Body of pancreas (tissue), 4 donors: ENCODE results near the gene PMCH.

ENCODE experiments used
- CTCF ChIP-seq, 7 experiments: fragments of 450-650 bp in 4 of 7; fragments of 200-600 bp in 3 of 7; sonication (generic) in 3 of 7; IDR thresholded peaks; one replicate each; pipeline ENCODE4 v1.5.1; 2016 to 2019; ENCODE audit warnings: antibody characterized with exemption in 7 of 7
- POLR2A ChIP-seq, 3 donors: fragments of 450-650 bp; IDR thresholded peaks; one replicate each; pipeline ENCODE4 v1.6.1; 2016; ENCODE audit warnings: antibody characterized with exemption in 3 of 3, mild to moderate bottlenecking in 2 of 3

- no peak for TF ChIP-seq CTCF (IDR thresholded peaks at IDR 0.05)
- no peak for TF ChIP-seq POLR2A (IDR thresholded peaks at IDR 0.05)
Observed at GRCh38 chr12:102174117-102174516, 23.5 kb downstream of the PMCH start.
